DOHH2 (cell line): ENCODE data around the gene POLN.

Experiments
- H3F3A ChIP-seq: fragments of 200-600 bp; sonication (generic), shearing (Covaris generic); 2 replicates; pipeline ENCODE4 v1.6.0; 2016; ENCODE audit warnings: antibody characterized with exemption, mild to moderate bottlenecking; ENCODE audit not compliant: control insufficient read depth, insufficient read depth
- H3K27ac ChIP-seq: fragments of 200-600 bp; sonication (generic); 2 replicates; pipeline ENCODE4 v1.5.1; 2014; ENCODE audit warnings: low read depth, mild to moderate bottlenecking, low read length, moderate library complexity
- H3K27me3 ChIP-seq: fragments of 200-600 bp; sonication (generic); 2 replicates; pipeline ENCODE4 v1.6.1; 2014; ENCODE audit warnings: mild to moderate bottlenecking, low read length, mixed read lengths; ENCODE audit not compliant: control insufficient read depth
- H3K36me3 ChIP-seq: fragments of 200-600 bp; sonication (generic); 2 replicates; pipeline ENCODE4 v1.6.1; 2014; ENCODE audit warnings: mild to moderate bottlenecking, low read length, moderate library complexity, mixed read lengths; ENCODE audit not compliant: control insufficient read depth
- H3K4me1 ChIP-seq: fragments of 200-600 bp; sonication (generic); 2 replicates; pipeline ENCODE4 v1.6.1; 2014; ENCODE audit warnings: mild to moderate bottlenecking, low read length, mixed read lengths; ENCODE audit not compliant: control insufficient read depth
- H3K4me2 ChIP-seq: fragments of 200-600 bp; sonication (generic); 2 replicates; pipeline ENCODE4 v1.6.0; 2014; ENCODE audit warnings: mild to moderate bottlenecking, low read length, moderate library complexity
- H3K4me3 ChIP-seq: fragments of 200-600 bp; sonication (generic); 2 replicates; pipeline ENCODE4 v1.5.1; 2014; ENCODE audit warnings: mild to moderate bottlenecking, low read length, mixed read lengths
- H3K79me2 ChIP-seq: fragments of 200-600 bp; sonication (generic); 2 replicates; pipeline ENCODE4 v1.6.1; 2014; ENCODE audit warnings: mild to moderate bottlenecking, low read length, mixed read lengths; ENCODE audit not compliant: control insufficient read depth
- H3K9me2 ChIP-seq: fragments of 200-600 bp; sonication (generic); replicated peaks from 2 replicates; pipeline ENCODE4 v1.6.1; 2014; ENCODE audit warnings: mild to moderate bottlenecking, low read length, mixed read lengths; ENCODE audit not compliant: control insufficient read depth
- H3K9me3 ChIP-seq: fragments of 200-600 bp; sonication (generic); 2 replicates; pipeline ENCODE4 v1.6.1; 2014; ENCODE audit warnings: antibody characterized with exemption, low read length, mixed read lengths; ENCODE audit not compliant: control insufficient read depth, insufficient read depth
- H4K20me1 ChIP-seq: fragments of 200-600 bp; sonication (generic); 2 replicates; pipeline ENCODE4 v1.6.0; 2014; ENCODE audit warnings: low read depth, mild to moderate bottlenecking, antibody characterized with exemption, low read length, moderate library complexity; ENCODE audit not compliant: control insufficient read depth, insufficient read depth
- EZH2phosphoT487 ChIP-seq: fragments of 200-600 bp; sonication (generic); IDR thresholded peaks from 2 replicates; pipeline ENCODE4 v1.6.1; 2017; ENCODE audit warnings: borderline replicate concordance, mild to moderate bottlenecking, antibody characterized with exemption, low read length, moderate library complexity, mixed read lengths
- TF ChIP-seq, protein P1 (sequence below): fragments of 200-600 bp; sonication (generic); IDR thresholded peaks from one replicate; pipeline ENCODE4 v1.5.1; 2014; ENCODE audit warnings: antibody characterized with exemption, mild to moderate bottlenecking, low read depth, low read length; ENCODE audit not compliant: poor library complexity, severe bottlenecking

POLN gene

GRCh38 chr4:2254665-2255500 is 13.0 kb upstream of the POLN start:
- no peak for TF ChIP-seq EZH2phosphoT487
- TF ChIP-seq, protein P1, sequence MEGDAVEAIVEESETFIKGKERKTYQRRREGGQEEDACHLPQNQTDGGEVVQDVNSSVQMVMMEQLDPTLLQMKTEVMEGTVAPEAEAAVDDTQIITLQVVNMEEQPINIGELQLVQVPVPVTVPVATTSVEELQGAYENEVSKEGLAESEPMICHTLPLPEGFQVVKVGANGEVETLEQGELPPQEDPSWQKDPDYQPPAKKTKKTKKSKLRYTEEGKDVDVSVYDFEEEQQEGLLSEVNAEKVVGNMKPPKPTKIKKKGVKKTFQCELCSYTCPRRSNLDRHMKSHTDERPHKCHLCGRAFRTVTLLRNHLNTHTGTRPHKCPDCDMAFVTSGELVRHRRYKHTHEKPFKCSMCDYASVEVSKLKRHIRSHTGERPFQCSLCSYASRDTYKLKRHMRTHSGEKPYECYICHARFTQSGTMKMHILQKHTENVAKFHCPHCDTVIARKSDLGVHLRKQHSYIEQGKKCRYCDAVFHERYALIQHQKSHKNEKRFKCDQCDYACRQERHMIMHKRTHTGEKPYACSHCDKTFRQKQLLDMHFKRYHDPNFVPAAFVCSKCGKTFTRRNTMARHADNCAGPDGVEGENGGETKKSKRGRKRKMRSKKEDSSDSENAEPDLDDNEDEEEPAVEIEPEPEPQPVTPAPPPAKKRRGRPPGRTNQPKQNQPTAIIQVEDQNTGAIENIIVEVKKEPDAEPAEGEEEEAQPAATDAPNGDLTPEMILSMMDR: no peak
- Histone ChIP-seq H3K27ac (no peak overlapping the region), H3K4me3 (no peak overlapping the region), H3K4me1 (no peaks in the 10 kb centered on the region), H3K4me2 (no peak overlapping the region), H3K9me2 (no peaks in the 10 kb centered on the region), H3K9me3 (no peaks in the 10 kb centered on the region), H3K79me2 (no peaks in the 10 kb centered on the region), H3F3A (no peaks in the 10 kb centered on the region), H3K36me3 (no peaks in the 10 kb centered on the region), H4K20me1 (no peaks in the 10 kb centered on the region), H3K27me3 (no peaks in the 10 kb centered on the region)

GRCh38 chr4:2253160-2254084 is 11.5 kb upstream of the POLN start:
- Histone ChIP-seq H3K36me3 (no peaks in the 10 kb centered on the region), H3K27ac (no peak overlapping the region), H3K4me3 (no peak overlapping the region), H3K9me2 (no peaks in the 10 kb centered on the region), H3K27me3 (no peaks in the 10 kb centered on the region), H3F3A (no peaks in the 10 kb centered on the region), H3K79me2 (no peaks in the 10 kb centered on the region), H3K4me2 (no peak overlapping the region), H3K4me1 (no peaks in the 10 kb centered on the region), H4K20me1 (no peaks in the 10 kb centered on the region), H3K9me3 (no peaks in the 10 kb centered on the region)
- TF ChIP-seq EZH2phosphoT487: no peak
- TF ChIP-seq, protein P1: no peak

DNA sequence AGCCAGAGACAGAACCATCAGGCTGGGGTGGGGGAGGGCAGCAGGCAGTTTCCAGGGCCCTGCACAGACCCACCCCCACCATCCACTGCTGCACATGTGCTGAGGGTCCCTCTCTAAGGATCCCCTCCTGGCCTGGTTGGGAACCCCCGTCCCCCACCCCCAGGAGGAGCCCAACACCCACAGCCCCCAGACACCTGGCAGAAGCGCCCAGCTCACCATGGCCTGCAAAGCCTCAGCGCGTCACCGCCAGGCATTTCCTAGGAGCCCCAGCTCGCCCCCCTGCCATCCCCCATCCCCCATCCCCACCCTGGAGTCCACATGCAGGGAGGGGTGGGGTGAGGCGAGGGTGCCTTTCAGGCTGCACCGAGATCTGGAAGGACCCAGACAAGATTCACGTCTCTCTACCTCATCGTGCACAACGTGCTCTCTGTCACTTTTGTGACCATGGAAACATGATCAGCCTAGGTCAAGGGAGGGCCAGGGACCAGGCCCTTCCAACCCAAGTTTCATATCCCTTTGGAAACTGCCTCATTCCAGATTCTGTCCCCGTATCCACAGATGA is 10.7 kb upstream of the POLN start:
- TF ChIP-seq EZH2phosphoT487: no peak
- Histone ChIP-seq H3K79me2 (no peaks in the 10 kb centered on the region), H3K9me2 (no peaks in the 10 kb centered on the region), H3K4me2 (no peak overlapping the region), H3K4me1 (no peaks in the 10 kb centered on the region), H3K36me3 (no peaks in the 10 kb centered on the region), H4K20me1 (no peaks in the 10 kb centered on the region), H3F3A (no peaks in the 10 kb centered on the region), H3K4me3 (no peak overlapping the region), H3K9me3 (no peaks in the 10 kb centered on the region), H3K27ac (no peak overlapping the region), H3K27me3 (no peaks in the 10 kb centered on the region)
